KOPT-K1 (cell line): ENCODE data around the gene POC5.
"Not testable (repeated sequence)": the region's sequence is repeated elsewhere in the genome, so short reads cannot be mapped to it uniquely, and the experiment has no call there.

Experiments
- H3K27ac ChIP-seq: fragments of 200-600 bp; sonication (generic); 2 replicates; pipeline ENCODE4 v1.5.1; 2016; ENCODE audit warnings: antibody characterized with exemption, mild to moderate bottlenecking, low read depth, low read length; ENCODE audit not compliant: poor library complexity, severe bottlenecking
- H3K36me3 ChIP-seq: fragments of 200-600 bp; sonication (generic); 2 replicates; pipeline ENCODE4 v1.5.1; 2017; ENCODE audit warnings: antibody characterized with exemption, mild to moderate bottlenecking, low read length, moderate library complexity; ENCODE audit not compliant: insufficient read depth
- H3K9me3 ChIP-seq: fragments of 200-600 bp; sonication (generic); 2 replicates; pipeline ENCODE4 v1.5.1; 2017; ENCODE audit warnings: antibody characterized with exemption, low read length, mild to moderate bottlenecking; ENCODE audit not compliant: insufficient read depth, poor library complexity, severe bottlenecking

The POC5 gene

GRCh38 chr5:75717082-75717922, at the start of gene POC5:
Gene POC5 (minus strand): TSS chr5:75717437. CDS start chr5:75712937, 4,500 bp downstream.
- H3K9me3 ChIP-seq = no peaks in the 10 kb centered on the region
- peak within 1 kb of the TSS; percentile 91 for H3K27ac ChIP-seq
- H3K36me3 ChIP-seq = peaks cover 28% of the 10 kb centered on the region

GRCh38 chr5:75758116-75758515, 40.9 kb upstream of the POC5 start:
- H3K9me3 ChIP-seq = no peaks in the 10 kb centered on the region
- no peak overlapping the region for H3K27ac ChIP-seq
- H3K36me3 ChIP-seq = no peaks in the 10 kb centered on the region

GRCh38 chr5:75756981-75757380, 39.7 kb upstream of the POC5 start:
- no peak overlapping the region for H3K27ac ChIP-seq
- H3K9me3 ChIP-seq = no peaks in the 10 kb centered on the region
- no peaks in the 10 kb centered on the region for H3K36me3 ChIP-seq

- H3K9me3 ChIP-seq = no peaks in the 10 kb centered on the region
- H3K36me3 ChIP-seq = no peaks in the 10 kb centered on the region
- no peak overlapping the region for H3K27ac ChIP-seq
Observed at GRCh38 chr5:75756211-75756610, 39.0 kb upstream of the POC5 start.

- no peaks in the 10 kb centered on the region for H3K9me3 ChIP-seq
- H3K36me3 ChIP-seq = no peaks in the 10 kb centered on the region
Observed at GRCh38 chr5:75753182-75753581, 35.9 kb upstream of the POC5 start.

GRCh38 chr5:75744355-75744754, 27.1 kb upstream of the POC5 start:
- H3K27ac ChIP-seq = no peak overlapping the region
- no peaks in the 10 kb centered on the region for H3K36me3 ChIP-seq
- H3K9me3 ChIP-seq = no peaks in the 10 kb centered on the region

More at GRCh38 chr5:75753182-75753581, 35.9 kb upstream of the POC5 start:
- no peak overlapping the region for H3K27ac ChIP-seq

- Histone ChIP-seq H3K36me3 (no peaks in the 10 kb centered on the region), H3K9me3 (no peaks in the 10 kb centered on the region), H3K27ac (no peak overlapping the region)
Observed at GRCh38 chr5:75736273-75736672, 19.0 kb upstream of the POC5 start.

- no peaks in the 10 kb centered on the region for H3K9me3 ChIP-seq
- H3K27ac ChIP-seq = no peak overlapping the region
- H3K36me3 ChIP-seq = no peaks in the 10 kb centered on the region
Observed at GRCh38 chr5:75734913-75735789, 17.9 kb upstream of the POC5 start.

- Histone ChIP-seq H3K9me3 (no peaks in the 10 kb centered on the region), H3K27ac (no peak overlapping the region), H3K36me3 (no peaks in the 10 kb centered on the region)
Observed at GRCh38 chr5:75733767-75734166, 16.5 kb upstream of the POC5 start.

- not testable (repeated sequence) for H3K36me3 ChIP-seq, H3K9me3 ChIP-seq, H3K27ac ChIP-seq
Observed at GRCh38 chr5:75731515-75731914, 14.3 kb upstream of the POC5 start.

GRCh38 chr5:75729321-75729720, 12.1 kb upstream of the POC5 start:
- H3K36me3 ChIP-seq = no peaks in the 10 kb centered on the region
- no peak overlapping the region for H3K27ac ChIP-seq
- no peaks in the 10 kb centered on the region for H3K9me3 ChIP-seq

GRCh38 chr5:75727931-75728330, 10.7 kb upstream of the POC5 start:
- Histone ChIP-seq H3K36me3 (no peaks in the 10 kb centered on the region), H3K9me3 (no peaks in the 10 kb centered on the region), H3K27ac (no peak overlapping the region)

GRCh38 chr5:75726224-75726623, 9.0 kb upstream of the POC5 start:
- H3K36me3 ChIP-seq, H3K9me3 ChIP-seq, H3K27ac ChIP-seq: not testable (repeated sequence)

GRCh38 chr5:75723378-75723777, 6.1 kb upstream of the POC5 start:
- H3K9me3 ChIP-seq = no peaks in the 10 kb centered on the region
- H3K27ac ChIP-seq = no peak overlapping the region
- no peaks in the 10 kb centered on the region for H3K36me3 ChIP-seq

GRCh38 chr5:75721573-75721972, 4.3 kb upstream of the POC5 start:
- Histone ChIP-seq H3K9me3 (no peaks in the 10 kb centered on the region), H3K36me3 (no peaks in the 10 kb centered on the region), H3K27ac (no peak overlapping the region)
